GM20431 (cell line): ENCODE results near the gene CD5L.

Experiments
- in situ Hi-C: fragments of 300-500 bp; cut with MseI, MboI; formaldehyde crosslinking; loops from one replicate; pipeline ENCODE4 v1.15.0; 2020; ENCODE audit warnings: low sequenced_read_pairs; ENCODE audit not compliant: unreplicated experiment

The CD5L gene

GRCh38 chr1:157841708-157842107 lies at the start of gene CD5L:
Gene CD5L (minus strand): TSS chr1:157841808. CDS start chr1:157841701, 107 bp downstream.
- in situ Hi-C loops, result no loop called here

GRCh38 chr1:157882580-157882979 lies 41.0 kb upstream of the CD5L start:
- in situ Hi-C loops, result no loop called here

GRCh38 chr1:157880621-157881020 lies 39.0 kb upstream of the CD5L start:
- in situ Hi-C loops, result no loop called here

- in situ Hi-C loops, result no loop called here
Observed at GRCh38 chr1:157878059-157878458, 36.5 kb upstream of the CD5L start.

GRCh38 chr1:157870490-157870889 lies 28.9 kb upstream of the CD5L start:
- in situ Hi-C loops, result no loop called here

GRCh38 chr1:157868654-157869053 lies 27.0 kb upstream of the CD5L start:
- in situ Hi-C loops, result no loop called here

GRCh38 chr1:157862114-157863070 lies 20.8 kb upstream of the CD5L start:
- in situ Hi-C loops, result no loop called here

- in situ Hi-C loops, result no loop called here
Observed at GRCh38 chr1:157856538-157856937, 14.9 kb upstream of the CD5L start.

GRCh38 chr1:157852476-157852875 lies 10.9 kb upstream of the CD5L start:
- in situ Hi-C loops, result no loop called here

GRCh38 chr1:157849229-157849875 lies 7.7 kb upstream of the CD5L start:
- in situ Hi-C loops, result no loop called here

- in situ Hi-C loops, result no loop called here
Observed at GRCh38 chr1:157844089-157844830, 2.7 kb upstream of the CD5L start.

- in situ Hi-C loops, result no loop called here
Observed at GRCh38 chr1:157842939-157843338, 1.3 kb upstream of the CD5L start.

GRCh38 chr1:157838966-157839365 lies 2.6 kb downstream of the CD5L start:
- in situ Hi-C loops, result no loop called here

GRCh38 chr1:157834430-157834829 lies 7.2 kb downstream of the CD5L start:
- in situ Hi-C loops, result no loop called here

- in situ Hi-C loops, result no loop called here
Observed at GRCh38 chr1:157833145-157833544, 8.5 kb downstream of the CD5L start.

- in situ Hi-C loops, result no loop called here
Observed at GRCh38 chr1:157831968-157832626, 9.5 kb downstream of the CD5L start.

GRCh38 chr1:157830887-157831286 lies 10.7 kb downstream of the CD5L start:
- in situ Hi-C loops, result no loop called here

- in situ Hi-C loops, result no loop called here
Observed at GRCh38 chr1:157829711-157830110, 11.9 kb downstream of the CD5L start.

- in situ Hi-C loops, result no loop called here
Observed at GRCh38 chr1:157829210-157829609, 12.4 kb downstream of the CD5L start.

GRCh38 chr1:157820299-157820698 lies 21.3 kb downstream of the CD5L start:
- in situ Hi-C loops, result no loop called here
